ENCODE data around the gene ZDHHC19. TPM values are rescaled to one million over a fixed set of nuclear protein-coding genes. Genes with fewer than 3 reads are reported as not detected.

ZDHHC19 gene, protein sequence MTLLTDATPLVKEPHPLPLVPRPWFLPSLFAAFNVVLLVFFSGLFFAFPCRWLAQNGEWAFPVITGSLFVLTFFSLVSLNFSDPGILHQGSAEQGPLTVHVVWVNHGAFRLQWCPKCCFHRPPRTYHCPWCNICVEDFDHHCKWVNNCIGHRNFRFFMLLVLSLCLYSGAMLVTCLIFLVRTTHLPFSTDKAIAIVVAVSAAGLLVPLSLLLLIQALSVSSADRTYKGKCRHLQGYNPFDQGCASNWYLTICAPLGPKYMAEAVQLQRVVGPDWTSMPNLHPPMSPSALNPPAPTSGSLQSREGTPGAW
- not detected in 2 replicates for total RNA-seq

DNA sequence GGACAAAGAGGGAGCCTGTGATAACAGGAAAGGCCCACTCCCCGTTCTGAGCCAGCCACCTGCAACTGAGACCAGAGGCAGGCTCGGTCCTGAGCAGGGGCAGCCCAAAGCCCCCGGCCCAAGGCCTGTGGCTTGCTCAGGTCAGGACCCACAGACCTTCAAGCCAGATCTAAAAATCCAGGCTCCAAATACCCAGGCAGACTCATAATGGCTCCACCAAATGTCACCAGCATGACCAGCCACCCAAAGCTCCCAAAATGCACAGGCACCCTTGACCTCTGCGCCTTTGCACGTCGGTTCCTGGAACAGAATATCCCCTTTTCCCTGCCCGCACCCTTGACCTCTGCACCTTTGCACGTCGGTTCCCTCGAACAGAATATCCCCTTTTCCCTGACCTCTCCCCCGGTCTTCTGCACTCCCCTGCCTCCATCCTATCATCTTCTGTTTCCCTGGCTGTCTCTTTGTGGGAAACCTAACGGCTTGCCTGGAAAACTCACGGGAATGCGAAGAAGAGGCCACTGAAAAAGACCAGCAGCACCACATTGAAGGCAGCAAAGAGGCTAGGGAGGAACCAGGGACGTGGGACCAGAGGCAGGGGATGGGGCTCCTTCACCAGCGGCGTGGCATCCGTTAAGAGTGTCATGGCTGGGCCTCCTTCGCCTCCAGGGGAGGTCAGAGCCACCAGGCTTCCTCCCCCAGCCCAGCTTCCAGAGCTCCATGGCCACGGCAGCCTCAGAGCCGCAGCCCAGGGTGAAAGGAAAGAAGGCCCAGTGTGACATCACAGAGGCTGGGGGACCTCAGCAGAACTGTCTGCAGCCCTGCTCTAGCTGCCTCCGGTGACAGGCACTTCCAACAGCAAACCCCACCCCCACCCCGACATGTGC, at the start of gene ZDHHC19:
ZDHHC19 (minus strand) TSS at position 728 of the 884 bp plus-strand sequence; CDS start at position 643, 85 bp downstream.

GRCh38 chr3:196216089-196216564, 4.9 kb upstream of the ZDHHC19 start, which contains the start of gene SLC51A:
Gene SLC51A, plus strand, starts transcription at chr3:196216534. Its CDS starts 179 bp downstream, at chr3:196216713.

Other genes starting within 250 kb of the ZDHHC19 start
- 149 and 164 TPM in 2 replicates for gene TFRC, start 129.3 kb downstream of the ZDHHC19 start, total RNA-seq
- not detected in 2 replicates for gene SLC51A, start 5.1 kb upstream of the ZDHHC19 start, total RNA-seq
- gene PCYT1A, start 76.3 kb upstream of the ZDHHC19 start, total RNA-seq, result 90.5 and 104 TPM in 2 replicates
- gene DYNLT2B, start 106.8 kb upstream of the ZDHHC19 start, total RNA-seq, result 6.9 and 8.1 TPM in 2 replicates
- gene TM4SF19, start 127.0 kb upstream of the ZDHHC19 start, total RNA-seq, result not detected in 2 replicates
- 20.3 and 24.0 TPM in 2 replicates for gene UBXN7, start 221.0 kb upstream of the ZDHHC19 start, total RNA-seq